SK-N-MC (cell line): ENCODE measurements around the gene ADAM33.

Source experiments
- EZH2 ChIP-seq: fragments of 200-600 bp; sonication (generic); IDR thresholded peaks from one replicate; pipeline ENCODE4 v1.6.1; 2017; ENCODE audit warnings: antibody characterized with exemption
- POLR2AphosphoS5 ChIP-seq: IDR thresholded peaks from 2 replicates; pipeline ENCODE4 v1.6.1; 2012; ENCODE audit warnings: mild to moderate bottlenecking, low read depth, low read length, borderline replicate concordance

DNA sequence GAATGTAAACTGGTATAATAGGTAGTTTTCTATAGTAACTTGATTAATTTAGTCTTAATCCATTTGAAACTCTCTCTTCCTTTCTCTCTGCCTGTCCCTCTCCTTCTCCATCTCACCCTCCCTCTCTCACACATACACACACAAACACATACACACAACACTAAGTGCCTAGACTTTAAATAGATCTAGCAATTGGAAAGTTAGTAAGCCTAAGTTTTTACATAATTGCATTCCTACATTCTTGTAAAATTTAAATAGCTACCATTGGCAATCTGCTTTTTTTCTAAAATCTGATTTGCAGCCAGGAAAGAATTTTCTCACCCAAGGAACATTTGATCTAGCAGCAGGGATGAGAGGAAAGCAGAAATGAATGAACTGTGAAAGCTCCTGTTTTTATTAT lies 34.3 kb downstream of the ADAM33 start:
- TF ChIP-seq POLR2AphosphoS5: no peak
- TF ChIP-seq EZH2: no peak
